MM.1S (cell line): Measurements from ENCODE around the gene PRICKLE1.

ENCODE experiments used
- DNase-seq: peaks from one replicate; pipeline ENCODE4 v3.0.0-alpha.2; 2015
- H2AFZ ChIP-seq: fragments of 300-600 bp; sonication (generic); 2 replicates; pipeline ENCODE4 v1.6.0; 2016; ENCODE audit warnings: antibody characterized with exemption, low read length
- H3F3A ChIP-seq: fragments of 300-600 bp; sonication (generic); 2 replicates; pipeline ENCODE4 v1.6.1; 2016; ENCODE audit warnings: mild to moderate bottlenecking, antibody characterized with exemption, low read length, moderate library complexity, mixed read lengths; ENCODE audit not compliant: insufficient read depth
- H3K27ac ChIP-seq: fragments of 300-600 bp; sonication (generic); 2 replicates; pipeline ENCODE4 v1.5.1; 2016; ENCODE audit warnings: mild to moderate bottlenecking, low read length
- H3K27me3 ChIP-seq: fragments of 300-600 bp; sonication (generic); replicated peaks from 2 replicates; pipeline ENCODE4 v1.6.0; 2016; ENCODE audit warnings: low read length; ENCODE audit not compliant: insufficient read depth
- H3K36me3 ChIP-seq: fragments of 300-600 bp; sonication (generic); replicated peaks from 2 replicates; pipeline ENCODE4 v1.6.1; 2016; ENCODE audit warnings: mild to moderate bottlenecking, low read length, mixed read lengths; ENCODE audit not compliant: insufficient read depth
- H3K4me1 ChIP-seq: fragments of 300-600 bp; sonication (generic); 2 replicates; pipeline ENCODE4 v1.6.1; 2016; ENCODE audit warnings: low read length, mixed read lengths
- H3K4me2 ChIP-seq: fragments of 300-600 bp; sonication (generic); 2 replicates; pipeline ENCODE4 v1.6.0; 2016; ENCODE audit warnings: low read depth, low read length
- H3K4me3 ChIP-seq: fragments of 300-600 bp; sonication (generic); 2 replicates; pipeline ENCODE4 v1.5.1; 2016; ENCODE audit warnings: low read length, mixed read lengths
- H3K79me2 ChIP-seq: fragments of 300-600 bp; sonication (generic); 2 replicates; pipeline ENCODE4 v1.6.1; 2016; ENCODE audit warnings: mixed run types, low read length, mixed read lengths
- H3K9ac ChIP-seq: fragments of 300-600 bp; sonication (generic); 2 replicates; pipeline ENCODE4 v1.6.1; 2016; ENCODE audit warnings: low read length, mixed read lengths
- H3K9me2 ChIP-seq: fragments of 300-600 bp; sonication (generic); replicated peaks from 2 replicates; pipeline ENCODE4 v1.6.1; 2016; ENCODE audit warnings: mild to moderate bottlenecking, low read length, mixed read lengths; ENCODE audit not compliant: insufficient read depth
- H3K9me3 ChIP-seq: fragments of 300-600 bp; sonication (generic); replicated peaks from 2 replicates; pipeline ENCODE4 v1.6.1; 2016; ENCODE audit warnings: mild to moderate bottlenecking, low read length, mixed read lengths; ENCODE audit not compliant: insufficient read depth
- H4K20me1 ChIP-seq: fragments of 300-600 bp; sonication (generic); 2 replicates; pipeline ENCODE4 v1.6.1; 2016; ENCODE audit warnings: mild to moderate bottlenecking, low read length, moderate library complexity, mixed read lengths; ENCODE audit not compliant: insufficient read depth
- CTCF ChIP-seq: fragments of 300-600 bp; sonication (generic); IDR thresholded peaks from 2 replicates; pipeline ENCODE4 v1.5.1; 2016; ENCODE audit warnings: antibody characterized with exemption, low read length, mixed read lengths
- EZH2 ChIP-seq: fragments of 300-600 bp; sonication (generic); optimal IDR thresholded peaks from 2 replicates; pipeline ENCODE3; 2017; ENCODE audit warnings: low read depth, mild to moderate bottlenecking, antibody characterized with exemption, low read length, mixed read lengths
- EZH2phosphoT487 ChIP-seq: fragments of 300-600 bp; sonication (generic); IDR thresholded peaks from 2 replicates; pipeline ENCODE4 v1.6.1; 2018; ENCODE audit warnings: antibody characterized with exemption, low read length

The PRICKLE1 gene

DNA sequence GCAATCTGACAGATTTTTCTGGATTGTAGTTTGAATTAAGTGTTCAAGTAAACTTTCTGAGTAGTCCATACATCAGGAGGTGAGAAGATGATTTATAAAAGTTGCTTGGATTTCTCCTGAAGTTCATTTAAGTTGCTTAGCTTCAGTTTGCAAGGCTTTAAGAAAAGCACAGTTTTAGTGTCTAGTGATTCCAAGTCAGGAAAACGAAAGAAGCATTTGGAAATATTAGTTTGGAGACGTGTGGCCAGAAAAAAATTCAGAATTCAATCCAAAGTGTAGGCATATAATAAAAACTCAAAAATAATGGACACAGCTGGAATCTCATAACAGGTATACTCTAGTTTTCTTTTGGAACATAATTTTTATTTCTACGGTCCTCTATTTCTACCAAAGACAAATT lies 25.5 kb upstream of the PRICKLE1 start:
- Histone ChIP-seq H3K27ac (no peak overlapping the region), H3K4me3 (no peak overlapping the region), H3K36me3 (no peaks in the 10 kb centered on the region), H4K20me1 (no peaks in the 10 kb centered on the region), H3K27me3 (no peaks in the 10 kb centered on the region), H3K9ac (no peak overlapping the region), H3K4me1 (no peaks in the 10 kb centered on the region), H3K4me2 (no peak overlapping the region), H3K9me3 (no peaks in the 10 kb centered on the region), H3F3A (no peaks in the 10 kb centered on the region), H2AFZ (no peak overlapping the region), H3K79me2 (no peaks in the 10 kb centered on the region), H3K9me2 (no peaks in the 10 kb centered on the region)
- DNase-seq: no peak
- TF ChIP-seq CTCF: no peak

GRCh38 chr12:42612231-42612613 lies 22.7 kb upstream of the PRICKLE1 start:
- DNase-seq: no peak
- H3K79me2 ChIP-seq: no peaks in the 10 kb centered on the region
- no peaks in the 10 kb centered on the region for H3K9me3 ChIP-seq
- no peak overlapping the region for H3K4me3 ChIP-seq
- H4K20me1 ChIP-seq: no peaks in the 10 kb centered on the region
- H3K9ac ChIP-seq: no peak overlapping the region
- H3K36me3 ChIP-seq: no peaks in the 10 kb centered on the region
- no peaks in the 10 kb centered on the region for H3K9me2 ChIP-seq
- TF ChIP-seq EZH2phosphoT487: no peak
- no peak for TF ChIP-seq EZH2
- TF ChIP-seq CTCF: no peak
- H3K27ac ChIP-seq: no peak overlapping the region
- no peaks in the 10 kb centered on the region for H3K27me3 ChIP-seq
- H3K4me2 ChIP-seq: no peak overlapping the region
- no peaks in the 10 kb centered on the region for H3K4me1 ChIP-seq
- H2AFZ ChIP-seq: no peak overlapping the region
- no peaks in the 10 kb centered on the region for H3F3A ChIP-seq

GRCh38 chr12:42611571-42612230 lies 22.2 kb upstream of the PRICKLE1 start:
- no peaks in the 10 kb centered on the region for H3K9me3 ChIP-seq
- no peaks in the 10 kb centered on the region for H4K20me1 ChIP-seq
- TF ChIP-seq CTCF (no peak), EZH2 (no peak), EZH2phosphoT487 (no peak)
- H3K36me3 ChIP-seq: no peaks in the 10 kb centered on the region
- H3K79me2 ChIP-seq: no peaks in the 10 kb centered on the region
- DNase-seq: no peak
- H3K4me1 ChIP-seq: no peaks in the 10 kb centered on the region
- H3K27me3 ChIP-seq: no peaks in the 10 kb centered on the region
- H3K4me2 ChIP-seq: no peak overlapping the region
- no peak overlapping the region for H3K27ac ChIP-seq
- H3F3A ChIP-seq: no peaks in the 10 kb centered on the region
- H2AFZ ChIP-seq: no peak overlapping the region
- H3K9me2 ChIP-seq: no peaks in the 10 kb centered on the region
- no peak overlapping the region for H3K4me3 ChIP-seq
- H3K9ac ChIP-seq: no peak overlapping the region
